Mesendoderm (in vitro differentiated cells): ENCODE results near the gene TMEM236.

Experiments
- DNase-seq: peaks from one replicate; pipeline ENCODE4 v3.0.0; 2013
- H2AK5ac ChIP-seq: 2 replicates; pipeline ENCODE4 v1.6.1; 2013; ENCODE audit warnings: low read length, inconsistent platforms
- H2BK120ac ChIP-seq: 2 replicates; pipeline ENCODE4 v1.6.1; 2013; ENCODE audit warnings: low read depth, mild to moderate bottlenecking, low read length, moderate library complexity, mixed read lengths
- H2BK15ac ChIP-seq: replicated peaks from 2 replicates; pipeline ENCODE4 v1.6.1; 2013; ENCODE audit warnings: low read depth, mild to moderate bottlenecking, moderate library complexity
- H2BK5ac ChIP-seq: 2 replicates; pipeline ENCODE4 v1.6.1; 2013; ENCODE audit warnings: low read length, inconsistent platforms
- H3K18ac ChIP-seq: 2 replicates; pipeline ENCODE4 v1.6.1; 2013; ENCODE audit warnings: mild to moderate bottlenecking, low read length, mixed read lengths
- H3K23ac ChIP-seq: one replicate; pipeline ENCODE4 v1.6.1; 2013; ENCODE audit warnings: low read length
- H3K27ac ChIP-seq: 2 replicates; pipeline ENCODE4 v1.5.1; 2013; ENCODE audit warnings: low read depth, mild to moderate bottlenecking, inconsistent platforms, low read length, moderate library complexity
- H3K27me3 ChIP-seq: 2 replicates; pipeline ENCODE4 v1.6.1; 2013; ENCODE audit warnings: low read length, control low read depth, mild to moderate bottlenecking, inconsistent platforms; ENCODE audit not compliant: insufficient read depth, poor library complexity
- H3K36me3 ChIP-seq: 2 replicates; pipeline ENCODE4 v1.6.1; 2013; ENCODE audit warnings: low read length, inconsistent platforms; ENCODE audit not compliant: control insufficient read depth, insufficient read depth
- H3K4ac ChIP-seq: one replicate; pipeline ENCODE4 v1.6.1; 2013; ENCODE audit warnings: low read depth, mild to moderate bottlenecking, low read length, moderate library complexity
- H3K4me1 ChIP-seq: 2 replicates; pipeline ENCODE4 v1.6.1; 2013; ENCODE audit warnings: low read depth, low read length, inconsistent platforms; ENCODE audit not compliant: control insufficient read depth
- H3K4me2 ChIP-seq: 2 replicates; pipeline ENCODE4 v1.6.1; 2013; ENCODE audit warnings: low read length
- H3K4me3 ChIP-seq: 2 replicates; pipeline ENCODE4 v1.5.1; 2013; ENCODE audit warnings: mild to moderate bottlenecking, low read length
- H3K56ac ChIP-seq: one replicate; pipeline ENCODE4 v1.6.1; 2013; ENCODE audit warnings: low read length
- H3K79me1 ChIP-seq: 2 replicates; pipeline ENCODE4 v1.6.1; 2013; ENCODE audit warnings: low read length, inconsistent platforms
- H3K79me2 ChIP-seq: 2 replicates; pipeline ENCODE4 v1.6.1; 2013; ENCODE audit warnings: mild to moderate bottlenecking, low read length; ENCODE audit not compliant: control insufficient read depth, insufficient read depth
- H3K9ac ChIP-seq: 2 replicates; pipeline ENCODE4 v1.6.1; 2013; ENCODE audit warnings: low read length, inconsistent platforms
- H4K5ac ChIP-seq: one replicate; pipeline ENCODE4 v1.6.1; 2013; ENCODE audit warnings: low read length
- H4K8ac ChIP-seq: one replicate; pipeline ENCODE4 v1.6.1; 2013; ENCODE audit warnings: low read depth, mild to moderate bottlenecking, control low read depth, low read length, moderate library complexity
- WGBS: extraction: QIAGEN DNeasy Blood & Tissue Kit; methylation state at CpG from one replicate; pipeline ENCODE4 v1.1.7; 2013; ENCODE audit warnings: low lambda C conversion rate, missing lambda C conversion rate; ENCODE audit not compliant: insufficient coverage; ENCODE audit errors: extremely low coverage; 5-methylcytosine and 5-hydroxymethylcytosine counted together

TMEM236 gene

DNA sequence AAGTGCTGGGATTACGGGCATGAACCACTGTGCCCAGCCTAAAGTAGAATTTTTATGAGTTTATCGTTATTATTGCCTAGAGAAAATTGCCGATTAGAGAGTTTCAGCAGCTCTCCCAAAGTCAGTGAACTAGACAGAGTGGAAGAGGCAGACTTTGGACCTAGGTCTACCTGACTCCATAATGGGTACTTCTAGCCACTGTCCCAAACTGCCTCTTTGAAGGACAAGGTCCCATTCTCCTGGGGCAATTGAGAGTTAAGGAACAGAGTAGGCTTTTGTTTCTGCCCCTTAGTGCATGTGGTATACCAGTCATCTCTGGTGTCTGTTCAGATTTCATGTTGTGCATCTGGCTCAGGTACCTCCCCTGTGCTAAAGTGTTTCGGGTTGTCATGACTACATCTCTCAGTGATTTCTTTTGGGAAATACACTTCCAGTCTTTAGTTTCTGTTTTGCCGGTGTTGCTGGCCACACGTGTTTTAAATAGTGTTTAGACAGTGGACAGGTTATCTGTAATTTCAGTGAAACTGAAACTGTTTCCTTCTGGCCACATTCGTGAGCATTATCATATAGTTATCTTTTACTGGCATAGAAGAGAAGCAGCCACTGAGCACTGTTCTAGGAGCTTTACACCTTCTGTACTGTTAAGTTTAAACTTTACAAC lies 4.7 kb downstream of the TMEM236 start:
- H3K27me3 ChIP-seq, result no peaks in the 10 kb centered on the region
- no peak overlapping the region for H2BK120ac ChIP-seq
- no peak overlapping the region for H3K27ac ChIP-seq
- no peak overlapping the region for H4K5ac ChIP-seq
- no peak overlapping the region for H4K8ac ChIP-seq
- no peaks in the 10 kb centered on the region for H3K79me2 ChIP-seq
- H3K9ac ChIP-seq, result no peak overlapping the region
- no peak overlapping the region for H2AK5ac ChIP-seq
- WGBS, result no CpG with 5 or more reads among the region's 7 CpGs
- no peak overlapping the region for H3K18ac ChIP-seq
- no peaks in the 10 kb centered on the region for H3K4me1 ChIP-seq
- no peak overlapping the region for H3K23ac ChIP-seq
- DNase-seq, result no peak
- H2BK5ac ChIP-seq, result no peak overlapping the region
- no peaks in the 10 kb centered on the region for H3K36me3 ChIP-seq
- H3K4me3 ChIP-seq, result no peak overlapping the region
- H3K4me2 ChIP-seq, result no peak overlapping the region
- H3K79me1 ChIP-seq, result no peaks in the 10 kb centered on the region
- no peak overlapping the region for H3K56ac ChIP-seq
- H3K4ac ChIP-seq, result no peak overlapping the region
- H2BK15ac ChIP-seq, result no peak overlapping the region

DNA sequence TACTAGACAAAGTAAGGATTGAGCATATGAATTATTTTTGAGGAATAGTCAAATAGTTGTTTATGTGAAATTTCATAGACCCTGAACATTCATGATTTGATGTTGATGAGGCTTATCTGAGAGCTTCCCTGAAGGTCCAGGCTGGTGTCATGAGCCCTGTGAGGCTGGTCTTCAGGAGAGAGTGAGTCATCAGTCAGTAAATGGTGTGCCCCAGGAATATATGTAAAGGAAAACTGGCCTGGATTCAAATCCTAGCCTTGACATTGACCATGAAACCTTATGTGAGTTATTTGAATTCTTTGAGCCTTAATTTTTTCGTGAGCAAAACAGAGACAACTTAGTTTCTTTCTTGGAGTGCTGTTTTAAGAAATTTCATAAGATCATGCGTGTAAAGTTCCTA lies 6.2 kb downstream of the TMEM236 start:
- H4K5ac ChIP-seq, result no peak overlapping the region
- no peak overlapping the region for H3K27ac ChIP-seq
- peaks cover 1% of the 10 kb centered on the region for H3K27me3 ChIP-seq
- H3K23ac ChIP-seq, result no peak overlapping the region
- H3K79me1 ChIP-seq, result no peaks in the 10 kb centered on the region
- no peak for DNase-seq
- H3K4me2 ChIP-seq, result no peak overlapping the region
- no peaks in the 10 kb centered on the region for H3K79me2 ChIP-seq
- H3K56ac ChIP-seq, result no peak overlapping the region
- H2BK15ac ChIP-seq, result no peak overlapping the region
- H3K4me1 ChIP-seq, result no peaks in the 10 kb centered on the region
- H3K4ac ChIP-seq, result no peak overlapping the region
- H2BK5ac ChIP-seq, result no peak overlapping the region
- no CpG with 5 or more reads among the region's 2 CpGs for WGBS
- H4K8ac ChIP-seq, result no peak overlapping the region
- no peak overlapping the region for H3K9ac ChIP-seq
- no peaks in the 10 kb centered on the region for H3K36me3 ChIP-seq
- H2BK120ac ChIP-seq, result no peak overlapping the region
- no peak overlapping the region for H3K4me3 ChIP-seq
- no peak overlapping the region for H3K18ac ChIP-seq
- no peak overlapping the region for H2AK5ac ChIP-seq

DNA sequence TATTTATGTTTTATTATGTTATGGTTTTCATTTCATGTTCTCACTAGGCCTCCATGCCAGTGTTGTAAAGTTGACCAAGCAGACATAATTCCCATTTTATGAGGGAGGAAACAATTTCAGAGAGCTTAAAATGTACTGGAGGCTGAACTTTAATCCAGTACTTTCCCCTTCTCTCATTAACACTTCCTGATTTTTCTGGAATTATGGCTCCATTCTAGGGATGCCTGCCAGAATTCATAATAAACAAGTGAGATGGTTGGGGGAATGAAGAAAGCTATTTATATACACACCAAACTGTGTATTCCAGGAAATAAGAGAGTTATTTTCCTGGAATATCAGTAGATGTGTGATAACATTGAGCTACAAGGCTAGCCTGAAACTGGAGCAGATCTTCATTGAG lies 6.9 kb downstream of the TMEM236 start:
- Histone ChIP-seq H3K18ac (no peak overlapping the region), H2BK15ac (no peak overlapping the region), H3K27ac (no peak overlapping the region), H3K27me3 (peaks cover 5% of the 10 kb centered on the region), H2BK5ac (no peak overlapping the region), H4K5ac (no peak overlapping the region), H3K4me3 (no peak overlapping the region), H2BK120ac (no peak overlapping the region), H3K4me1 (no peaks in the 10 kb centered on the region), H3K4me2 (no peak overlapping the region), H3K4ac (no peak overlapping the region), H2AK5ac (no peak overlapping the region), H3K36me3 (no peaks in the 10 kb centered on the region), H3K56ac (no peak overlapping the region), H3K79me1 (no peaks in the 10 kb centered on the region), H3K79me2 (no peaks in the 10 kb centered on the region), H3K23ac (no peak overlapping the region), H3K9ac (no peak overlapping the region), H4K8ac (no peak overlapping the region)
- no peak for DNase-seq

DNA sequence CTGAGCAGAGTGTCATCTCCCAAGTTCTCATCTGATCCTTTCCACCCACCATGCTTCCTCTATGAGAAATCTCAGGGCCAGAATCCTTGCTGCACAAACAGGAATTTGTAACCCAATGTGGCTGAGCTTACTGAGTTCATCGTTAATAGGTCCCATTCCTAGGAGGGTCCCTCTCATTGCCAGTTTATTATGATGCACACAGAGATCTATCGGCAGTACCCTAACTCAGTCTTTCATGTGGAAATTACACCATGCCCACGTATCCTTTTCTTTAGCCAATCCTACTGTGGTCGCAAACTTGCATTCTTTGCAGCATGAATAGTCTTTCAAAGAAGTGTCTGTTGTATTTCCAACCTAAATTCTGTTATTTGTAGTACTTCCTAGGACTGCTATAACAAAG lies 12.1 kb downstream of the TMEM236 start:
- Histone ChIP-seq H3K79me2 (no peaks in the 10 kb centered on the region), H3K27me3 (peaks cover 8% of the 10 kb centered on the region), H3K27ac (no peak overlapping the region), H2BK15ac (no peak overlapping the region), H4K5ac (no peak overlapping the region), H3K36me3 (no peaks in the 10 kb centered on the region), H3K4me3 (no peak overlapping the region), H3K4me1 (no peaks in the 10 kb centered on the region), H3K56ac (no peak overlapping the region), H3K4me2 (no peak overlapping the region), H3K23ac (no peak overlapping the region), H2AK5ac (no peak overlapping the region), H4K8ac (no peak overlapping the region), H3K79me1 (no peaks in the 10 kb centered on the region), H2BK120ac (no peak overlapping the region), H3K4ac (no peak overlapping the region), H3K18ac (no peak overlapping the region), H2BK5ac (no peak overlapping the region), H3K9ac (no peak overlapping the region)
- DNase-seq, result no peak
- no CpG with 5 or more reads among the region's 4 CpGs for WGBS

DNA sequence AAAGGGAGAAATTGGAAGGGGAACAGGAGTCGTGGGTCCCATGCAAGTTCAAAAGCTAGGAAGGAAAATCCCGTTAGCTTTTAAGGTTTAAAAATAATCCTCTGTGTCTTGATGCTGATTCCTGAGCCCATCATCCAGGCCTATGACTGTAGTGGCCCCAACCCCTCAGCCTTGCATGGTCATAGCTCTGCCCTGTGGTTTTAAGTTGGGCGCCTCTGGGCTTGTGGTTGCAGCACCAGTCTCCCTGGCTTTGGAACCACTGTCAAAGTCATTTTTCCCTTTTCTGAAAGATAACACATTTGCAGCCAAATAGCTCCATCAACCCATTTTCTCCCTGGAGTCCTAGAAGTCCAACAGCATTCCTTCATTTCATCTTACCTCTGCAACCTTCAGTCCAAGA lies 13.6 kb downstream of the TMEM236 start:
- H2AK5ac ChIP-seq, result no peak overlapping the region
- whole genome bisulfite sequencing, result no CpG with 5 or more reads among the region's 3 CpGs
- H4K8ac ChIP-seq, result no peak overlapping the region
- no peaks in the 10 kb centered on the region for H3K36me3 ChIP-seq
- H3K27ac ChIP-seq, result no peak overlapping the region
- no peak overlapping the region for H3K56ac ChIP-seq
- H3K27me3 ChIP-seq, result peaks cover 8% of the 10 kb centered on the region
- no peak overlapping the region for H3K9ac ChIP-seq
- no peak overlapping the region for H3K23ac ChIP-seq
- H2BK120ac ChIP-seq, result no peak overlapping the region
- H2BK15ac ChIP-seq, result no peak overlapping the region
- no peak overlapping the region for H2BK5ac ChIP-seq
- H3K4me2 ChIP-seq, result no peak overlapping the region
- no peaks in the 10 kb centered on the region for H3K79me1 ChIP-seq
- H3K4me1 ChIP-seq, result no peaks in the 10 kb centered on the region
- DNase-seq, result no peak
- no peak overlapping the region for H4K5ac ChIP-seq
- no peaks in the 10 kb centered on the region for H3K79me2 ChIP-seq
- H3K4ac ChIP-seq, result no peak overlapping the region
- no peak overlapping the region for H3K18ac ChIP-seq
- no peak overlapping the region for H3K4me3 ChIP-seq

DNA sequence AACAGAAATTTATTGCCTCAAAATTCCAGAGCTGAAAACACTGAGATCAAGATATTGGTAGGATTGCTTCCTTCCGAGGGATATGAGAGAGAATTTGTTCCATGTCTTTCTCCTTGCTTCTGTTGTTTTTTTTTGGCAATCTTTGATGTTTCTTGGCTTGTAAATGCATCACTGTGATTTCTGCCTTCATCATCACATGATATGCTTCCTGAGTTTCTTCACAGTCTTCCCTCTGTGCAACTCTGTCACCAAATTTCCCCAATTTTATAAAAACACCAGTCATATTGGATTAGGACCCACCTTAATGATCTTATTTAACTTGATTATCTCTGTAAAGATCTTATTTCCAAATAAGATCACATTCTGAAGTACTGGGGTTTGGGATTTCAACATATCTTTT lies 14.7 kb downstream of the TMEM236 start:
- no peak overlapping the region for H3K4me3 ChIP-seq
- H2BK120ac ChIP-seq, result no peak overlapping the region
- no peak overlapping the region for H3K56ac ChIP-seq
- no peak overlapping the region for H2BK15ac ChIP-seq
- H3K18ac ChIP-seq, result no peak overlapping the region
- WGBS, result no CpG with 5 or more reads among the region's 1 CpG
- no peak overlapping the region for H2AK5ac ChIP-seq
- no peak overlapping the region for H3K4me2 ChIP-seq
- no peaks in the 10 kb centered on the region for H3K79me1 ChIP-seq
- DNase-seq, result no peak
- no peak overlapping the region for H4K8ac ChIP-seq
- no peak overlapping the region for H3K23ac ChIP-seq
- no peak overlapping the region for H3K9ac ChIP-seq
- no peak overlapping the region for H4K5ac ChIP-seq
- peaks cover 8% of the 10 kb centered on the region for H3K27me3 ChIP-seq
- H3K27ac ChIP-seq, result no peak overlapping the region
- H2BK5ac ChIP-seq, result no peak overlapping the region
- H3K36me3 ChIP-seq, result no peaks in the 10 kb centered on the region
- no peak overlapping the region for H3K4ac ChIP-seq
- no peaks in the 10 kb centered on the region for H3K79me2 ChIP-seq
- H3K4me1 ChIP-seq, result no peaks in the 10 kb centered on the region
